Measurements from ENCODE around the gene IQGAP2. TPM values are rescaled to one million over a fixed set of nuclear protein-coding genes. Genes with fewer than 3 reads are reported as not detected.

Gene IQGAP2
- total RNA-seq, 2 experiments from 2014 or later, result 37.7 to 39.1 TPM

GRCh38 chr5:76468635-76469425 is 65.7 kb downstream of the IQGAP2 start:
- peaks cover 70% of the 10 kb centered on the region for H3K4me1 Mint-ChIP-seq (ENCODE audit: low read depth)
- H3K4me3 Mint-ChIP-seq, result no peak overlapping the region
- CTCF ChIA-PET, result interaction anchor here (0.8 to 1.9 kb wide), 2 partner anchors 19 to 65 kb away, joined by 3 to 5 read pairs; partner anchors contain the start of gene IQGAP2

GRCh38 chr5:76469656-76470290 is 66.7 kb downstream of the IQGAP2 start:
- H3K4me3 Mint-ChIP-seq, result no peak overlapping the region
- ChIA-PET CTCF (interaction anchor here (0.7 to 1.4 kb wide), 5 partner anchors 14 to 114 kb away, joined by 3 to 5 read pairs (median 3); no protein-coding TSS in a partner anchor), POLR2A (interaction anchor here (0.8 to 1.6 kb wide), 2 partner anchors 14 to 66 kb away, joined by 4 to 5 read pairs; no protein-coding TSS in a partner anchor)
- H3K9me3 Mint-ChIP-seq, result no peaks in the 10 kb centered on the region
- peaks cover 21% of the 10 kb centered on the region for H3K36me3 Mint-ChIP-seq (ENCODE audit: low read depth)
- peak overlapping the region; percentile 13 for H3K27ac Mint-ChIP-seq
- ATAC-seq (no peak), DNase-seq (no peak)
- intact Hi-C loops (cut with micrococcal nuclease), result no loop called here
- TF ChIP-seq CTCF (IDR thresholded peaks at IDR 0.05), result no peak
- H3K27me3 Mint-ChIP-seq, result no peaks in the 10 kb centered on the region
- peaks cover 75% of the 10 kb centered on the region for H3K4me1 Mint-ChIP-seq (ENCODE audit: low read depth)

More at GRCh38 chr5:76468635-76469425, 65.7 kb downstream of the IQGAP2 start:
- peaks cover 25% of the 10 kb centered on the region for H3K36me3 Mint-ChIP-seq (ENCODE audit: low read depth)
- no peak for TF ChIP-seq CTCF (IDR thresholded peaks at IDR 0.05)
- no peaks in the 10 kb centered on the region for H3K27me3 Mint-ChIP-seq
- POLR2A ChIA-PET, result interaction anchor here (1.6 kb wide), 1 partner anchor 15 kb away, joined by 5 read pairs; no protein-coding TSS in a partner anchor
- H3K9me3 Mint-ChIP-seq, result no peaks in the 10 kb centered on the region
- intact Hi-C loops (cut with micrococcal nuclease), result no loop called here
- ATAC-seq (no peak), DNase-seq (no peak)
- no peak overlapping the region for H3K27ac Mint-ChIP-seq

GRCh38 chr5:76470976-76471375 is 67.9 kb downstream of the IQGAP2 start:
- peaks cover 80% of the 10 kb centered on the region for H3K4me1 Mint-ChIP-seq (ENCODE audit: low read depth)
- no peak overlapping the region for H3K27ac Mint-ChIP-seq
- POLR2A ChIA-PET, result no interaction called here
- H3K9me3 Mint-ChIP-seq, result no peaks in the 10 kb centered on the region
- no peaks in the 10 kb centered on the region for H3K27me3 Mint-ChIP-seq
- intact Hi-C loops (cut with micrococcal nuclease), result no loop called here
- H3K36me3 Mint-ChIP-seq (ENCODE audit: low read depth), result peaks cover 17% of the 10 kb centered on the region
- ATAC-seq (no peak), DNase-seq (no peak)
- H3K4me3 Mint-ChIP-seq, result no peak overlapping the region
- no peak for TF ChIP-seq CTCF (IDR thresholded peaks at IDR 0.05)
- CTCF ChIA-PET, result interaction anchor here (0.9 to 1.4 kb wide), 4 partner anchors 10 to 67 kb away, joined by 3 to 5 read pairs (median 4); no protein-coding TSS in a partner anchor

- Mint-ChIP-seq H3K4me3 (no peak overlapping the region), H3K4me1 (ENCODE audit: low read depth) (peaks cover 81% of the 10 kb centered on the region), H3K27me3 (no peaks in the 10 kb centered on the region), H3K36me3 (ENCODE audit: low read depth) (peaks cover 17% of the 10 kb centered on the region), H3K9me3 (no peaks in the 10 kb centered on the region), H3K27ac (peak overlapping the region; percentile 87)
- intact Hi-C loops (cut with micrococcal nuclease), result no loop called here
- DNase-seq (no peak), ATAC-seq (no peak)
- no peak for TF ChIP-seq CTCF (IDR thresholded peaks at IDR 0.05)
- ChIA-PET CTCF (interaction anchor here (1.1 to 1.2 kb wide), 2 partner anchors 68 to 69 kb away, joined by 3 to 4 read pairs; no protein-coding TSS in a partner anchor), POLR2A (no interaction called here)
Observed at GRCh38 chr5:76471406-76471805, 68.3 kb downstream of the IQGAP2 start.
